Rectal smooth muscle tissue (tissue), 1 donor: ENCODE results near the gene RBBP4.

ENCODE experiments used
- H3K27ac ChIP-seq: one replicate; pipeline ENCODE4 v1.7.0; 2013; ENCODE audit warnings: low read depth, low read length, inconsistent platforms
- H3K27me3 ChIP-seq: one replicate; pipeline ENCODE4 v1.7.0; 2013; ENCODE audit warnings: low read length; ENCODE audit not compliant: control insufficient read depth, insufficient read depth
- H3K36me3 ChIP-seq: one replicate; pipeline ENCODE4 v1.7.0; 2013; ENCODE audit warnings: low read length; ENCODE audit not compliant: control insufficient read depth, insufficient read depth
- H3K4me1 ChIP-seq: one replicate; pipeline ENCODE4 v1.7.0; 2013; ENCODE audit warnings: low read length; ENCODE audit not compliant: control insufficient read depth, insufficient read depth
- H3K4me3 ChIP-seq: one replicate; pipeline ENCODE4 v1.7.0; 2013; ENCODE audit warnings: low read length
- H3K9ac ChIP-seq: one replicate; pipeline ENCODE4 v1.7.0; 2013; ENCODE audit warnings: low read length

Gene RBBP4

DNA sequence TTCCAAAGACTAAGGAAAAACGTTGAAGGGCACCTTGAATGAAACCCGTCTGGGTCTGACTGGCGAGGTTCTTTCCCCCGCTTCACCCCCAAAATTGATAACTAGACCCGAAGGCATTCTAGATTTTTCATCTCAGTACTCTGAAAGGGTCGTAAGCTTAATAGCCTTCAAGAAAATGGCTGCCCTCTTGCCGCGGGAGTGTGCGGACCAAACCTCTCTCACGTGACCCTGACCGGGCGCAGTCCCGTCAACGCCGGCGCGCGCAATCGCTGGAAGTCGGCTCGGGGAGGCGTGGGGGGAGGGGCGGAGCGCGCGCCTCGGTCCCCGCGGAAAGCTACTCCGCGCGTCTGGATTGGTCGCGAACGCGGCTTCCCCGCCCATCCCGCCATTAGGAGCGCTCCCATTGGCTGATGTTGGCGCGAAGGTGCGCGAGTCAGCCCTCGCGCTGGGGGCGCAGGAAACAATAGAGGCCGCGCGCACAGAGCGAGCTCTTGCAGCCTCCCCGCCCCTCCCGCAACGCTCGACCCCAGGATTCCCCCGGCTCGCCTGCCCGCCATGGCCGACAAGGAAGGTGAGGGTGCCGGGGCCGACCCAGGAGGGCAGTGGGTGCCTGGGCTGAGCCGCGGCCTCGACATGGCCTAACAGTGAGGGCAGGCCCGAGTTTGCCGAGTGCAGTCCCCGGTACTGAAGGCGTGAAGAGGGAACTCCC is at the start of gene RBBP4:
TSS of gene RBBP4 (plus strand) at position 457 of the 709 bp plus-strand sequence. CDS start at position 556, 99 bp downstream.
- Histone ChIP-seq H3K36me3 (peaks cover 9% of the 10 kb centered on the region), H3K27me3 (no peaks in the 10 kb centered on the region), H3K9ac (peak within 1 kb of the TSS; percentile 77), H3K27ac (peak within 1 kb of the TSS; percentile 100), H3K4me1 (peaks cover 14% of the 10 kb centered on the region), H3K4me3 (peak within 1 kb of the TSS; percentile 89)

DNA sequence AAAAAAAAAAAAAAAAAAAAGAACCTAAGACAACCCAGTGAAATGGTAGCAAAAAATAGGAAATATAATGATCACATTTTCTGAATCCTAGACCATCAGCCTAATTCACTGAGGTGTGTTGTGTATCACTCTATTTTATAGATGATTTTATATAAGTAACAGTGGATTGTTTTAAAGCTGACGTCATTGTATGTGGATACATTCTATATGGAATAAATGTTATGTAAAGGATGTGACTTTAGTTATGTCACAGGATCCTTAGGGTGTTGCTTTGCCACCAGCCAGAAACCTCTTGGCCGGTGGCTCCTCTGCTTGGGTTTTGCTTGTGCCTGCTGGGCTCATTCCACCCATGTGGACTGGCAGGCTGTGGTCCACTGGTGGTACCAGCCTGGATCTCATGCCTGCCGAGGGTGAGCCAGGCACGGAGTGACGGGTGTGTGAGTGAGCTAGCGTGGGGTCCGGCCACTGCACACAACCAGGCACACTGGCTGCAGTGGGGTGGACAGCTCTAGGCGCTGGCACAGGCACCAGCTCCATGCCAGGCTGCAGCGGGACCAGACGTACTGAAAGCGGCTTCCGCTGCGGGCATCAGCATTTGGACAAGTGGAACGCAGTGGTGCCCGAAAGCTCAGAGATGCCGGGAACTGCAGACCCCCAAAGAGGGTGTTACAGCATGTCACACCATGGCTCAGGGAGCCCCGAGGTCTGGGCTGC is 45.1 kb upstream of the RBBP4 start:
- Histone ChIP-seq H3K4me3 (no peak overlapping the region), H3K36me3 (peaks cover 3% of the 10 kb centered on the region)

DNA sequence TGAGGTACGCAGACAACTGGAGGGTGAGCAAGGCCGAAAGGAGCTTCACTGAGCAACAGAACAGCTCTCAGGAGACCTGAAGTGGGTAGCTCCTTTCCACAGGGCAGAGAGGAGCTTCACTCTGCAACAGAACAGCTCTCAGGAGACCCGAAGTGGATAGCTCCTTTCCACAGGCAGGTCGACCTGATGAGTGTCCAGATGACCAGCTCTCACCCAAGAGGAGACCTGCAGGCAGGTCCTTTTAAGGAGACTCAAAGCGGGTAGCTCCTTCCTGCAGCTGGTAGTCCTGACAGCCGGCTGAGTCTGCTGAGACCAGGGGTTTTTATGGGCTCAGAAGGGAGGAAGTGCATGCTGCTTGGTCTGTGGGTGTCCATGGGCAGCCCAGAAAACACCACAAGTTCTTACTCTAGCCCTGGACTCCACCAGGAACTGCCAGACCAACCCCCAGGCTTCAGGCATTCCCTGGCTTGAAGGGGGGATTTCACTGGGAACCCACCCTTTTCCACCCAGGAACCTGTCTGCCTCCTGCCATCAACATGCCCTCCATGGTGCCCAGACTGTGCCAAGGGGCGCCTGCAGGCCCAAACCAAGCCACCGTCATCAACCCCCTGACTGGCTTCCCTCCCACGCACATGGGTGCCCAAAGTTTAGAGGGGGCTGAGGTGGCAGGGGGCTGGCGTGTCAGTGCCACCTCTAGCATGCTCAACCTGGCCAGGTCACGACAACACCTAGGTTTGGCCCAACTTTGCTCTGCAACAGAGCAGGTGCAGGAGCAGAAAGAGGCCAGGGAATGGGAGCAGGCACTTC is 44.2 kb upstream of the RBBP4 start:
- Histone ChIP-seq H3K9ac (no peak overlapping the region), H3K27ac (no peak overlapping the region), H3K4me3 (no peak overlapping the region), H3K36me3 (peaks cover 3% of the 10 kb centered on the region), H3K27me3 (no peaks in the 10 kb centered on the region), H3K4me1 (no peaks in the 10 kb centered on the region)

More for the DNA sequence above, 45.1 kb upstream of the RBBP4 start:
- no peaks in the 10 kb centered on the region for H3K4me1 ChIP-seq
- no peak overlapping the region for H3K9ac ChIP-seq
- no peaks in the 10 kb centered on the region for H3K27me3 ChIP-seq
- H3K27ac ChIP-seq = no peak overlapping the region

DNA sequence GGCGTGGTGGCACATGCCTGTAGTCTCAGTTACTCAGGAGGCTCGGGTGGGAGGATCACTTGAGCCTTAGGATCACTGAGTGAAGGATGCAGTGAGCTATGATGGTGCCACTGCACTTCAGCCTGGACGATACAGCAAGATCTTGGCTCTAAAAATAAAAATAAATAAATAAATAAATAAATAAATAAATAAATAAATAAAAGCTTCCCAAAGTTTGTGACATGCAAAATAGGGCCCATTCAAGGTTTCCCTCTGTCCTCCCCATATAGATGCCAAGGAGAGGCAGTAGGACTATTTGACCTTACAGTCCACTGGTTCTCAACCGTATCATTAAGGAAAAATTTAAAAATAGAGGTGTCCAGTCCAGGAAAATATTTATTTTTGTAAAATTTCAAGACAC is 41.8 kb upstream of the RBBP4 start:
- Histone ChIP-seq H3K27me3 (no peaks in the 10 kb centered on the region), H3K36me3 (peaks cover 3% of the 10 kb centered on the region), H3K27ac (no peak overlapping the region), H3K4me1 (no peaks in the 10 kb centered on the region), H3K4me3 (no peak overlapping the region), H3K9ac (no peak overlapping the region)

DNA sequence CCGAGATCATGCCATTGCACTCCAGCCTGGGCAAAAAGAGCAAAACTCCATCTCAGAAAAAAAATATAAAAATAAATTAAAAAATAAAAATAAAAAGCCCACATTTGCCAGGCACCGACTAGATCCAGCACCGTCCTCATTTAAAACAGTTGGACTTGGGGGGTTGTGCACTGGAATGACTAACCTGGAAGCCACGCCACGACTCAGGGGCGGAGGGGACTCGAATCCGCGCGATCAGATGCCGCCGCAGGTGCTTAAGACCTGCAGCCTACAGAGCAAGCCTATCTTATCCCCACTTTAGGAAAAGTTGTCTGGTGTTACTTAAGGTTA is 39.2 kb upstream of the RBBP4 start:
- no peak overlapping the region for H3K27ac ChIP-seq
- no peak overlapping the region for H3K9ac ChIP-seq
- H3K4me3 ChIP-seq = peak overlapping the region; percentile 85
- no peaks in the 10 kb centered on the region for H3K4me1 ChIP-seq
- no peaks in the 10 kb centered on the region for H3K36me3 ChIP-seq
- H3K27me3 ChIP-seq = no peaks in the 10 kb centered on the region

GRCh38 chr1:32612189-32612881 is 38.7 kb upstream of the RBBP4 start:
- H3K4me3 ChIP-seq = peak overlapping the region; percentile 85
- H3K36me3 ChIP-seq = no peaks in the 10 kb centered on the region
- H3K9ac ChIP-seq = no peak overlapping the region
- H3K4me1 ChIP-seq = no peaks in the 10 kb centered on the region
- no peak overlapping the region for H3K27ac ChIP-seq
- H3K27me3 ChIP-seq = no peaks in the 10 kb centered on the region

DNA sequence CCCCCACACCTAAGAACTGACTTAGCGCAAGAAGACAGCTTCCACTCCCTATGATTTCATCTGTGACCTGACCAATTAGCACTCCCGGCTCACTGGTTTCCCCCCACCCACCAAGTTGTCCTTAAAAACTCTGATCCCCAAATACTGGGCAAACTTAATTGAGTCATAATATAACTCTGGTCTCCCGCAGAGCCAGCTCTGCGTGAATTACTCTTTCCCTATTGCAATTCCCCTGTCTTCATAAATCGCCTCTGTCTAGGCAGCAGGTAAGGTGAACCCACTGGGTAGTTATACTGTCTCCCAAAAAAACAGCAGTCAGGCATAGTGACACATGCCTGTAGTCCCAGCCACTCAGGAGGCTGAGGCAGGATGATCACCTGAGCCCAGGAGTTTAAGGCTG is 37.5 kb upstream of the RBBP4 start:
- H3K27me3 ChIP-seq = no peaks in the 10 kb centered on the region
- no peak overlapping the region for H3K4me3 ChIP-seq
- no peak overlapping the region for H3K9ac ChIP-seq

DNA sequence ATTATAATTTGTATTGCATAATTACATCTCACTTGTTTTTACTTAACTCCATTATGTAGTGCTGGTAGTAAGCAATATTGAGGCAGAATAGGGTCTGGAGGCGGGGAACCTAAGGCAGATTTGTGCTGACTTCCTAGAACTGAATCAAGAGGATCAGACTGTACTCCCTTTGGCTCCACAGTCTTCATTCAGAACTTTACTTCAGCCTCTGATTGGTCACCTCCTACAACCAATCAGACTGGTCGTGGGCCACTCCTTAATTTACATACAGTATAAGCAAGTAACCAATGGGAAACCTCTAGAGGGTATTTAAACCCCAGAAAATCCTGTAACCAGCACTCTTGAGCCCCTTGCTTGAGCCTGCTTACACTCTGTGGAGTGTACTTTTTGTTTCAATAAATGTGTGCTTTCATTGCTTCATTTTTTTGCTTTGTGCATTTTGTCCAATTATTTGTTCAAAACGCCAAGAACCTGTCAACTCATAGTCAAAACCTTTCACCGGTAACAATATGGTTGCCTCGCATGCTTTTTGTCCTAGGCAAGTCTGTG is 32.3 kb upstream of the RBBP4 start:
- H3K36me3 ChIP-seq = no peaks in the 10 kb centered on the region
- no peaks in the 10 kb centered on the region for H3K27me3 ChIP-seq
- H3K27ac ChIP-seq = no peak overlapping the region
- H3K9ac ChIP-seq = no peak overlapping the region
- H3K4me1 ChIP-seq = no peaks in the 10 kb centered on the region
- H3K4me3 ChIP-seq = no peak overlapping the region

More for the DNA sequence above, 37.5 kb upstream of the RBBP4 start:
- Histone ChIP-seq H3K4me1 (no peaks in the 10 kb centered on the region), H3K27ac (no peak overlapping the region), H3K36me3 (no peaks in the 10 kb centered on the region)

DNA sequence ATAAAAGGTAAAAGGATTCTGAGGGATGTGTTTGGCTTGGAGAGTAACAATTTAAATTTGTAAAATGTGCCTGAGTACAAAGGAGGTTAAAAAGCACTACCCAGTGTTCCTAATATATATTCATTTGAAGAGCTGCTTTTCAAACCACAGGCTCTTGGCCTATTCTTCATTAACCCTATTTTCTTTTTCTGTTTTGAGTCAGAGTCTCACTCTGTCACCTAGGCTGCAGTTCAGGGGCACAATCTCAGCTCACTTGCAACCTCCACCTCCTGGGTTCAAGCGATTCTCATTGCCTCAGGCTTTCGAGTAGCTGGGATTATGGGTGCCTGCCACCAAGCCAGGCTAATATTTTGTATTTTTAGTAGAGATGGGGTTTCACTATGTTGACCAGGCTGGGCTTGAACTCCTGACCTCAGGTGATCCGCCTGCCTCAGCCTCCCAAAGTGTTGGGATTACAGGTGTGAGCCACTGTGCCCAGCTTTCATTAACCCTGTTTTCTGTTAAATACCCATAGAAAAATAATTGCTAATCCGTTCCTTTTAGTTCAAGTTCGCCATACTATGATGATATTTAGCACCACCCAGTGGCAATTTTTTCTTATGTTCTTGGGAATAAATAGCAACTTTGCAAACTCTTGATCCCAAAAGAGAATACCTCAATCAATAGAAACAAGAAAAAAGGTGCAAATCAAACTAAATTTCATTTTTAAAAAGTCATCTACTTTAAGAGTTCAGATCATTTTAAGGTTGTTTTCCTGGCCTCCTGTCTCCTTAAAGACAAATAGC is 31.1 kb upstream of the RBBP4 start:
- no peaks in the 10 kb centered on the region for H3K4me1 ChIP-seq
- no peak overlapping the region for H3K4me3 ChIP-seq
- H3K9ac ChIP-seq = no peak overlapping the region
- no peaks in the 10 kb centered on the region for H3K27me3 ChIP-seq
- no peak overlapping the region for H3K27ac ChIP-seq
- H3K36me3 ChIP-seq = no peaks in the 10 kb centered on the region

GRCh38 chr1:32622205-32622604 is 28.8 kb upstream of the RBBP4 start:
- Histone ChIP-seq H3K36me3 (no peaks in the 10 kb centered on the region), H3K27ac (no peak overlapping the region), H3K9ac (no peak overlapping the region), H3K27me3 (no peaks in the 10 kb centered on the region), H3K4me3 (no peak overlapping the region), H3K4me1 (no peaks in the 10 kb centered on the region)

- Histone ChIP-seq H3K9ac (no peak overlapping the region), H3K27ac (no peak overlapping the region), H3K4me3 (no peak overlapping the region), H3K36me3 (peaks cover 2% of the 10 kb centered on the region), H3K4me1 (no peaks in the 10 kb centered on the region), H3K27me3 (no peaks in the 10 kb centered on the region)
Observed at GRCh38 chr1:32622806-32623681, 28.0 kb upstream of the RBBP4 start.
